ENCODE measurements around the gene ARID1B. TPM values are rescaled to one million over a fixed set of nuclear protein-coding genes. Genes with fewer than 3 reads are reported as not detected.

The ARID1B gene
- total RNA-seq, 1 donor from 2014 or later, result 62.1 TPM

GRCh38 chr6:156953127-156953478 is 175.9 kb downstream of the ARID1B start:
- H3K79me2 ChIP-seq (ENCODE audit: low read depth), result peaks cover 99% of the 10 kb centered on the region
- no peaks in the 10 kb centered on the region for H3K27me3 Mint-ChIP-seq (ENCODE audit: insufficient read depth, low read depth)
- H3K36me3 ChIP-seq, result no peaks in the 10 kb centered on the region
- peaks cover 44% of the 10 kb centered on the region for H4K20me1 ChIP-seq (ENCODE audit: low read depth)
- H3K4me1 Mint-ChIP-seq, result peaks cover 47% of the 10 kb centered on the region
- DNase-seq (ENCODE audit: low spot score), result no peak
- H3K9me3 Mint-ChIP-seq, result no peaks in the 10 kb centered on the region
- H3K9ac ChIP-seq, result no peak overlapping the region
- no peak overlapping the region for H3K4me3 ChIP-seq
- no peaks in the 10 kb centered on the region for H3K27me3 ChIP-seq
- TF ChIP-seq EZH2phosphoT487 (IDR thresholded peaks at IDR 0.05) (no peak), EZH2 (IDR thresholded peaks at IDR 0.05) (no peak)
- TF ChIP-seq, protein P1, sequence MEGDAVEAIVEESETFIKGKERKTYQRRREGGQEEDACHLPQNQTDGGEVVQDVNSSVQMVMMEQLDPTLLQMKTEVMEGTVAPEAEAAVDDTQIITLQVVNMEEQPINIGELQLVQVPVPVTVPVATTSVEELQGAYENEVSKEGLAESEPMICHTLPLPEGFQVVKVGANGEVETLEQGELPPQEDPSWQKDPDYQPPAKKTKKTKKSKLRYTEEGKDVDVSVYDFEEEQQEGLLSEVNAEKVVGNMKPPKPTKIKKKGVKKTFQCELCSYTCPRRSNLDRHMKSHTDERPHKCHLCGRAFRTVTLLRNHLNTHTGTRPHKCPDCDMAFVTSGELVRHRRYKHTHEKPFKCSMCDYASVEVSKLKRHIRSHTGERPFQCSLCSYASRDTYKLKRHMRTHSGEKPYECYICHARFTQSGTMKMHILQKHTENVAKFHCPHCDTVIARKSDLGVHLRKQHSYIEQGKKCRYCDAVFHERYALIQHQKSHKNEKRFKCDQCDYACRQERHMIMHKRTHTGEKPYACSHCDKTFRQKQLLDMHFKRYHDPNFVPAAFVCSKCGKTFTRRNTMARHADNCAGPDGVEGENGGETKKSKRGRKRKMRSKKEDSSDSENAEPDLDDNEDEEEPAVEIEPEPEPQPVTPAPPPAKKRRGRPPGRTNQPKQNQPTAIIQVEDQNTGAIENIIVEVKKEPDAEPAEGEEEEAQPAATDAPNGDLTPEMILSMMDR (IDR thresholded peaks at IDR 0.05), result no peak
- no peak overlapping the region for H3K27ac ChIP-seq
- H3K36me3 Mint-ChIP-seq, result peaks cover 2% of the 10 kb centered on the region
- H3K27ac Mint-ChIP-seq, result peak overlapping the region; percentile 99
- H2AFZ ChIP-seq (replicated peaks), result no peak overlapping the region
- peak overlapping the region; percentile 81 for H3K4me3 Mint-ChIP-seq
- H3F3A ChIP-seq (ENCODE audit: low read depth), result no peaks in the 10 kb centered on the region
- H3K4me1 ChIP-seq, result peaks cover 27% of the 10 kb centered on the region
- no peaks in the 10 kb centered on the region for H3K9me3 ChIP-seq (ENCODE audit: low read depth)
- H3K4me2 ChIP-seq, result peak overlapping the region; percentile 34

DNA sequence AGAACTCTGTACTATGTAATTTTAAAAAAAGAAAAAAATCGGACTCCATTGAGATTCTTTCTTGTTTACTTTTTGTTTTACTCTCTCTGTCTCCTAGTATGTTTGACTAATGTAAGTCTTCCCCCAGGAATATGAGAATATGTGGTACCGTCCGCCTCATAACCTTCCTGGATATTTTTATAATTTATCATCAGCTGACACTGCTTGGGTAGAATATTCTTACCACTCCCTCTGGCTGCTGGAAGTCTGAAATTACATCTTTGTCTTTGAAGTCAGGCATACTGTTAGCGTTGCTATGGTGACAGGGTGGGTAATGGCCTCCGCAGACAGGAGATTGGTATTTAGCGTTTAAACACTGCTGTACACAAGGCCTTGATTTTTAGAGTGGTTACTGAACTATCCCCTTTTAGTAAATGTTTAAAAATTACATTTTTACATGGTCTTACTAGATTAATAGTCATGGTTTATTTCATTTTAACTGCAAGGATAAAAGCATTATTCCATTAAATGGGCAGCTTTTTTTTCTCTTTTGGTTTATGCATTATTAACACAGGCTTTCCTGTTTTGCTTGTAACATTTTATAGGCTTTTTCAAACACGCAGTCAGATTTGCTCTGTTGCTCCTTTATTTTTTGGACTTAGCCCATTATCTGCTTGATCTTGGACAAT is 176.4 kb downstream of the ARID1B start:
- peaks cover 26% of the 10 kb centered on the region for H3K4me1 ChIP-seq
- H3K27ac Mint-ChIP-seq, result peak overlapping the region; percentile 99
- no peaks in the 10 kb centered on the region for H3K9me3 Mint-ChIP-seq
- TF ChIP-seq EZH2 (IDR thresholded peaks at IDR 0.05), result no peak
- TF ChIP-seq, protein P1 (IDR thresholded peaks at IDR 0.05), result no peak
- no peak for TF ChIP-seq EZH2phosphoT487 (IDR thresholded peaks at IDR 0.05)
- H3K9me3 ChIP-seq (ENCODE audit: low read depth), result no peaks in the 10 kb centered on the region
- H3K36me3 ChIP-seq, result no peaks in the 10 kb centered on the region
- H3K4me3 Mint-ChIP-seq, result peak overlapping the region; percentile 81
- peaks cover 2% of the 10 kb centered on the region for H3K36me3 Mint-ChIP-seq
- no peak overlapping the region for H3K9ac ChIP-seq
- H3K4me1 Mint-ChIP-seq, result peaks cover 47% of the 10 kb centered on the region
- H3K79me2 ChIP-seq (ENCODE audit: low read depth), result peaks cover 99% of the 10 kb centered on the region
- no peaks in the 10 kb centered on the region for H3K27me3 ChIP-seq
- H3K27me3 Mint-ChIP-seq (ENCODE audit: insufficient read depth, low read depth), result no peaks in the 10 kb centered on the region
- no peak overlapping the region for H2AFZ ChIP-seq (replicated peaks)
- no peak overlapping the region for H3K4me3 ChIP-seq
- H3K4me2 ChIP-seq, result peak overlapping the region; percentile 34
- no peaks in the 10 kb centered on the region for H3F3A ChIP-seq (ENCODE audit: low read depth)
- peaks cover 40% of the 10 kb centered on the region for H4K20me1 ChIP-seq (ENCODE audit: low read depth)
- H3K27ac ChIP-seq, result no peak overlapping the region
- peak; percentile 85 for DNase-seq (ENCODE audit: low spot score)

DNA sequence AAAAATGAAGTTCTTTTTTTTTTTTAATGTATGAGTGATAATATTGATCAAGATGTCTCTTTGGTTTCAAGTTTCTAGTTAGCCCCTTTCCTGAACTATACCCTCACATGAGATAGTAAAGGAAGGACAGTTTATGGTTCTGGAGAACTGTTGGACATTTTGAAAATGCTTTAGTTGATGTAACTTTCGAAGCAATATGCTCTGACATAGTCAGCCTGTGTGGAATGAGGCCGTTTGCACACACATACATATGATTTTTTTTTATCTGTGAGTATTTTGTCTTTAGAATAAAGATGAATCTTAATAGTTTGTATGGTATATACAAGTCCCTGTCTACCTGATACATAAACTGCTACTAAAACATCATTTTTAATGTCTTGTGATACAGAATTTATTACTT is 177.0 kb downstream of the ARID1B start:
- H3K4me1 ChIP-seq, result peaks cover 20% of the 10 kb centered on the region
- Mint-ChIP-seq H3K36me3 (peaks cover 2% of the 10 kb centered on the region), H3K9me3 (no peaks in the 10 kb centered on the region), H3K4me1 (peaks cover 42% of the 10 kb centered on the region), H3K27ac (peak overlapping the region; percentile 99), H3K27me3 (ENCODE audit: insufficient read depth, low read depth) (no peaks in the 10 kb centered on the region), H3K4me3 (no peak overlapping the region)
- H3K4me2 ChIP-seq, result no peak overlapping the region
- no peaks in the 10 kb centered on the region for H3K36me3 ChIP-seq
- no peak overlapping the region for H2AFZ ChIP-seq (replicated peaks)
- no peak overlapping the region for H3K4me3 ChIP-seq
- TF ChIP-seq, protein P1 (IDR thresholded peaks at IDR 0.05), result no peak
- TF ChIP-seq EZH2 (IDR thresholded peaks at IDR 0.05), result no peak
- TF ChIP-seq EZH2phosphoT487 (IDR thresholded peaks at IDR 0.05), result no peak
- no peak overlapping the region for H3K9ac ChIP-seq
- H3K27me3 ChIP-seq, result no peaks in the 10 kb centered on the region
- H4K20me1 ChIP-seq (ENCODE audit: low read depth), result peaks cover 39% of the 10 kb centered on the region
- H3K9me3 ChIP-seq (ENCODE audit: low read depth), result no peaks in the 10 kb centered on the region
- DNase-seq (ENCODE audit: low spot score), result no peak
- H3K27ac ChIP-seq, result no peak overlapping the region
- no peaks in the 10 kb centered on the region for H3F3A ChIP-seq (ENCODE audit: low read depth)
- H3K79me2 ChIP-seq (ENCODE audit: low read depth), result peaks cover 99% of the 10 kb centered on the region

Measured in neural progenitor cell (in vitro differentiated cells).